ENCODE measurements around the gene TMEM183A.

DNA sequence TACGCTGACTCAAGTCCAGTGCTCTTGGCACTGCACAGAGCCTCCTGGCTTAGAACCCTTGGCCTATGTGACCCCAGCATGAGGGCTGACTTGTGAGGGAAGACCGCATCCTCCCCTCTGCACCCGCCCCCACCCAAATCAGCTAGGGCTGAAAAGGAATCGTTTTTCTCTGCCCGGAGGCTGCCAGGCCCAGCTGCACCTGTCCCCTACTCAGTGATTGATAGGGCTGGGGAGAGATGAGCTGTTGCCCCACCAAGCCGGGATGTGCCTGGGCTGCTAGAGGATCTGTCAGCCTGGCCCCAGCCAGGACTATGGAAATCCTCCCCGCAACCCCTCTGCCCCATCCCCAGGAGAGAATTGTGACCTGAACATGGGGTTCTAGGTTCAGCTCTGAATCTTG is 58.0 kb downstream of the TMEM183A start:
- TF ChIP-seq, protein P1, sequence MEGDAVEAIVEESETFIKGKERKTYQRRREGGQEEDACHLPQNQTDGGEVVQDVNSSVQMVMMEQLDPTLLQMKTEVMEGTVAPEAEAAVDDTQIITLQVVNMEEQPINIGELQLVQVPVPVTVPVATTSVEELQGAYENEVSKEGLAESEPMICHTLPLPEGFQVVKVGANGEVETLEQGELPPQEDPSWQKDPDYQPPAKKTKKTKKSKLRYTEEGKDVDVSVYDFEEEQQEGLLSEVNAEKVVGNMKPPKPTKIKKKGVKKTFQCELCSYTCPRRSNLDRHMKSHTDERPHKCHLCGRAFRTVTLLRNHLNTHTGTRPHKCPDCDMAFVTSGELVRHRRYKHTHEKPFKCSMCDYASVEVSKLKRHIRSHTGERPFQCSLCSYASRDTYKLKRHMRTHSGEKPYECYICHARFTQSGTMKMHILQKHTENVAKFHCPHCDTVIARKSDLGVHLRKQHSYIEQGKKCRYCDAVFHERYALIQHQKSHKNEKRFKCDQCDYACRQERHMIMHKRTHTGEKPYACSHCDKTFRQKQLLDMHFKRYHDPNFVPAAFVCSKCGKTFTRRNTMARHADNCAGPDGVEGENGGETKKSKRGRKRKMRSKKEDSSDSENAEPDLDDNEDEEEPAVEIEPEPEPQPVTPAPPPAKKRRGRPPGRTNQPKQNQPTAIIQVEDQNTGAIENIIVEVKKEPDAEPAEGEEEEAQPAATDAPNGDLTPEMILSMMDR (IDR thresholded peaks at IDR 0.05 in 2 of 3, conservative IDR thresholded peaks at IDR 0.05 in 1 of 3; ENCODE audit: control insufficient read depth in 2 of 3, extremely low read depth in 1 of 3, insufficient read depth in 1 of 3, low read depth in 3 of 3, low read length in 3 of 3) = no peak
- TF ChIP-seq TAF1 (IDR thresholded peaks at IDR 0.05; ENCODE audit: borderline replicate concordance, low read depth, low read length) = no peak
- no peak for TF ChIP-seq CHD2 (IDR thresholded peaks at IDR 0.05; ENCODE audit: borderline replicate concordance, low read depth, low read length)

All from GM12878 (cell line).